IPS DF 6.9 (cell line): Measurements from ENCODE around the gene ANKRD13D.
A peak's percentile ranks its signal among the peaks of the same experiment; 100 is the strongest.

Source experiments
- DNase-seq: peaks from one replicate; pipeline ENCODE4 v3.0.0-alpha.2; 2013; ENCODE audit warnings: low read depth, low spot score
- H3K27ac ChIP-seq: one replicate; pipeline ENCODE4 v1.5.1; 2013; ENCODE audit warnings: low read length, control low read depth
- H3K27me3 ChIP-seq: 2 replicates; pipeline ENCODE4 v1.6.1; 2013; ENCODE audit warnings: mild to moderate bottlenecking, low read length; ENCODE audit not compliant: control insufficient read depth, insufficient read depth
- H3K36me3 ChIP-seq: 2 replicates; pipeline ENCODE4 v1.6.1; 2013; ENCODE audit warnings: low read length; ENCODE audit not compliant: control insufficient read depth, insufficient read depth
- H3K4me1 ChIP-seq: 2 replicates; pipeline ENCODE4 v1.6.1; 2013; ENCODE audit warnings: low read length; ENCODE audit not compliant: control insufficient read depth, insufficient read depth
- H3K4me3 ChIP-seq: 2 replicates; pipeline ENCODE4 v1.5.1; 2013; ENCODE audit warnings: mild to moderate bottlenecking, low read length
- H3K9me3 ChIP-seq: 2 replicates; pipeline ENCODE4 v1.6.1; 2013; ENCODE audit warnings: low read length, inconsistent platforms; ENCODE audit not compliant: control insufficient read depth, insufficient read depth
- WGBS: extraction: QIAGEN DNeasy Blood & Tissue Kit; methylation state at CpG from one replicate; pipeline ENCODE4 v1.1.7; 2013; ENCODE audit warnings: mixed read lengths, missing lambda C conversion rate; ENCODE audit not compliant: insufficient read length, insufficient coverage; 5-methylcytosine and 5-hydroxymethylcytosine counted together

Gene ANKRD13D

DNA sequence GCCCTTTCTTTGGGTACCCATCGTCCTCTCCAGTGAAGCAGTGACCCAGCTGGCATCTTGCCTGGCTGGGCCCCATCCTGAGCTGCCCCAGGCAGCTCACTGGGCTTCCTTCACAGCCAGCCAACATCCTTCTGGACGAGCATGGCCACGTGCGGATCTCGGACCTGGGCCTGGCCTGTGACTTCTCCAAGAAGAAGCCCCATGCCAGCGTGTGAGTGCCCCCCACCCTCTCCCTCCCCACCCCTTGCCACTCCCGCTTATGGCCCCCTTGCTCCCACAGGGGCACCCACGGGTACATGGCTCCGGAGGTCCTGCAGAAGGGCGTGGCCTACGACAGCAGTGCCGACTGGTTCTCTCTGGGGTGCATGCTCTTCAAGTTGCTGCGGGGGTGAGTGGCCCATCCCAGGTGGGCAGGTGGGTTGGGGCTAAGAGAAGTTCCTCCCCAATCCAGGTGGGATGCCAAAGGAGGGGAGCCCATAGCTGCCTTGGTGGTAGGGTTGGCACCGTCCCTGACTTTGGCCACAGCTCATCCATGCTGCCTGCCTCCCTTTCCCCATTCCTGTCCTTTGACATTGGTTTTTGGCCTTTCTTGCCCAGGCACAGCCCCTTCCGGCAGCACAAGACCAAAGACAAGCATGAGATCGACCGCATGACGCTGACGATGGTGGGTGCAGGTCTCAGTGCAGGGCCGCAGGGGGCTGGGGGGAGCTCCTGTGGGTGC lies 6.8 kb upstream of the ANKRD13D start:
- Histone ChIP-seq H3K27ac (no peak overlapping the region), H3K9me3 (no peaks in the 10 kb centered on the region), H3K4me3 (no peak overlapping the region), H3K36me3 (peaks cover 44% of the 10 kb centered on the region), H3K27me3 (no peaks in the 10 kb centered on the region), H3K4me1 (no peaks in the 10 kb centered on the region; the same call in 1 of the 2 replicates)
- no peak for DNase-seq
- no CpG with 5 or more reads among the region's 20 CpGs for WGBS

DNA sequence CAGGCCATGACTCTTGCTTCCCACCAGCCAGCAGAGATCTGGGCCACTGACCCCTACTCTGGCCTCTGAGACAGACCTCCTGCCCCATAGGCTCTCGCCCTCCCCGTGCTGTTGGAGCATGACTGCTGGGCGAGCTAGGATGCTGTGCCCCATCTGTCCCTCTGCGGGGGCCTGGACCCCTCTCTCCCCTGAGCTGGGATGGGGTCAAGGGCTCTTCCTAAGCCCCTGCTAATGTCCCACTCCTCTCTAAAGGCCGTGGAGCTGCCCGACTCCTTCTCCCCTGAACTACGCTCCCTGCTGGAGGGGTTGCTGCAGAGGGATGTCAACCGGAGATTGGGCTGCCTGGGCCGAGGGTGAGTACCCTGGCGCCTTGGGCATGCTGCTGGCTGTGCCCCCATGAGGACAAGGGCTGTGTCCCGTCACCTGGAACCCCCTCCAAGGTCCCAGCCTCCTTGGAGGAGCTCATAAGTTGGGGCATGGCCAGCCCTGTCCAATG lies 6.2 kb upstream of the ANKRD13D start:
- Histone ChIP-seq H3K4me3 (no peak overlapping the region), H3K4me1 (0 out of 2 replicates have a peak, but pooled peaks cover 2% of the 10 kb centered on the region), H3K9me3 (no peaks in the 10 kb centered on the region), H3K27me3 (no peaks in the 10 kb centered on the region), H3K36me3 (peaks cover 44% of the 10 kb centered on the region), H3K27ac (no peak overlapping the region)
- no CpG with 5 or more reads among the region's 11 CpGs for WGBS
- DNase-seq: no peak

DNA sequence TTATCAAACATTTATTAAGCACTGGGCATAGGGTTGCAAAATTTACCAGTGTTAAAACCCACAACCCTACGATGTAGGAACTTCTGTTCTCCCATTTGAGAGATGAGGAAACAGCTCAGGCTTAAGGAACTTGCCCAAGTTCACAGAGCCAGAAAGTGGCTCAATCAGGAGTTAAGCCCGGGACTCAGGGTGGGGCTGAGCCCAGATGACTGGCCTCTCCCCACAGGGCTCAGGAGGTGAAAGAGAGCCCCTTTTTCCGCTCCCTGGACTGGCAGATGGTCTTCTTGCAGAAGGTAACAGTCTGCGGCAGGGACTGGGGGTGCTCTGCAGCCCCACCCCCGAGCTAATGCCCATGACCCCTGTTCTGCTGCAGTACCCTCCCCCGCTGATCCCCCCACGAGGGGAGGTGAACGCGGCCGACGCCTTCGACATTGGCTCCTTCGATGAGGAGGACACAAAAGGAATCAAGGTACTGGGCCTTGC lies 5.6 kb upstream of the ANKRD13D start:
- no CpG with 5 or more reads among the region's 13 CpGs for WGBS
- H3K36me3 ChIP-seq: peaks cover 44% of the 10 kb centered on the region
- no peaks in the 10 kb centered on the region for H3K27me3 ChIP-seq
- H3K9me3 ChIP-seq: no peaks in the 10 kb centered on the region
- no peak for DNase-seq
- no peak overlapping the region for H3K4me3 ChIP-seq
- peaks cover 5% of the 10 kb centered on the region; the same call in 1 of the 2 replicates for H3K4me1 ChIP-seq
- no peak overlapping the region for H3K27ac ChIP-seq

DNA sequence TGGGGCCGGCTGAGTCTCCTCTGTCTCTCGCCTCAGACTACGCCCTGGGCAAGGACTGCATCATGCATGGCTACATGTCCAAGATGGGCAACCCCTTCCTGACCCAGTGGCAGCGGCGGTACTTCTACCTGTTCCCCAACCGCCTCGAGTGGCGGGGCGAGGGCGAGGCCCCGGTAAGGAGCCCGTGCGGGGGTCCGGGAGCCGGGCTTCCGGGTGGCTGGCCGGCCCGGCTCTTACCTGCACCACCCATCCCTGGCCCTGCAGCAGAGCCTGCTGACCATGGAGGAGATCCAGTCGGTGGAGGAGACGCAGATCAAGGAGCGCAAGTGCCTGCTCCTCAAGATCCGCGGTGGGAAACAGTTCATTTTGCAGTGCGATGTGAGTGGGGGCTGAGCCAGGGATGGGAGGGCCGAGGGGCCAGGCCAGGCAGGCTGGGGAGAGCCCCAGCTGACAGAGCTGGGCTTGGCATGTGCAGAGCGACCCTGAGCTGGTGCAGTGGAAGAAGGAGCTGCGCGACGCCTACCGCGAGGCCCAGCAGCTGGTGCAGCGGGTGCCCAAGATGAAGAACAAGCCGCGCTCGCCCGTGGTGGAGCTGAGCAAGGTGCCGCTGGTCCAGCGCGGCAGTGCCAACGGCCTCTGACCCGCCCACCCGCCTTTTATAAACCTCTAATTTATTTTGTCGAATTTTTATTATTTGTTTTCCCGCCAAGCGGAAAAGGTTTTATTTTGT lies 4.1 kb upstream of the ANKRD13D start:
- WGBS: no CpG with 5 or more reads among the region's 45 CpGs
- peaks cover 36% of the 10 kb centered on the region for H3K36me3 ChIP-seq
- DNase-seq: no peak
- no peak overlapping the region for H3K4me3 ChIP-seq
- H3K4me1 ChIP-seq: peaks cover 5% of the 10 kb centered on the region; the same call in 1 of the 2 replicates
- no peaks in the 10 kb centered on the region for H3K9me3 ChIP-seq
- no peaks in the 10 kb centered on the region for H3K27me3 ChIP-seq
- H3K27ac ChIP-seq: no peak overlapping the region

DNA sequence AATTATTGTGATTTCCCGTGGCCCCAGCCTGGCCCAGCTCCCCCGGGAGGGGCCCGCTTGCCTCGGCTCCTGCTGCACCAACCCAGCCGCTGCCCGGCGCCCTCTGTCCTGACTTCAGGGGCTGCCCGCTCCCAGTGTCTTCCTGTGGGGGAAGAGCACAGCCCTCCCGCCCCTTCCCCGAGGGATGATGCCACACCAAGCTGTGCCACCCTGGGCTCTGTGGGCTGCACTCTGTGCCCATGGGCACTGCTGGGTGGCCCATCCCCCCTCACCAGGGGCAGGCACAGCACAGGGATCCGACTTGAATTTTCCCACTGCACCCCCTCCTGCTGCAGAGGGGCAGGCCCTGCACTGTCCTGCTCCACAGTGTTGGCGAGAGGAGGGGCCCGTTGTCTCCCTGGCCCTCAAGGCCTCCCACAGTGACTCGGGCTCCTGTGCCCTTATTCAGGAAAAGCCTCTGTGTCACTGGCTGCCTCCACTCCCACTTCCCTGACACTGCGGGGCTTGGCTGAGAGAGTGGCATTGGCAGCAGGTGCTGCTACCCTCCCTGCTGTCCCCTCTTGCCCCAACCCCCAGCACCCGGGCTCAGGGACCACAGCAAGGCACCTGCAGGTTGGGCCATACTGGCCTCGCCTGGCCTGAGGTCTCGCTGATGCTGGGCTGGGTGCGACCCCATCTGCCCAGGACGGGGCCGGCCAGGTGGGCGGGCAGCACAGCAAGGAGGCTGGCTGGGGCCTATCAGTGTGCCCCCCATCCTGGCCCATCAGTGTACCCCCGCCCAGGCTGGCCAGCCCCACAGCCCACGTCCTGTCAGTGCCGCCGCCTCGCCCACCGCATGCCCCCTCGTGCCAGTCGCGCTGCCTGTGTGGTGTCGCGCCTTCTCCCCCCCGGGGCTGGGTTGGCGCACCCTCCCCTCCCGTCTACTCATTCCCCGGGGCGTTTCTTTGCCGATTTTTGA lies 3.3 kb upstream of the ANKRD13D start:
- Histone ChIP-seq H3K36me3 (peaks cover 30% of the 10 kb centered on the region), H3K27me3 (no peaks in the 10 kb centered on the region), H3K4me3 (no peak overlapping the region), H3K9me3 (no peaks in the 10 kb centered on the region), H3K27ac (no peak overlapping the region), H3K4me1 (peaks cover 5% of the 10 kb centered on the region; the same call in 1 of the 2 replicates)
- no CpG with 5 or more reads among the region's 39 CpGs for WGBS
- DNase-seq: no peak

DNA sequence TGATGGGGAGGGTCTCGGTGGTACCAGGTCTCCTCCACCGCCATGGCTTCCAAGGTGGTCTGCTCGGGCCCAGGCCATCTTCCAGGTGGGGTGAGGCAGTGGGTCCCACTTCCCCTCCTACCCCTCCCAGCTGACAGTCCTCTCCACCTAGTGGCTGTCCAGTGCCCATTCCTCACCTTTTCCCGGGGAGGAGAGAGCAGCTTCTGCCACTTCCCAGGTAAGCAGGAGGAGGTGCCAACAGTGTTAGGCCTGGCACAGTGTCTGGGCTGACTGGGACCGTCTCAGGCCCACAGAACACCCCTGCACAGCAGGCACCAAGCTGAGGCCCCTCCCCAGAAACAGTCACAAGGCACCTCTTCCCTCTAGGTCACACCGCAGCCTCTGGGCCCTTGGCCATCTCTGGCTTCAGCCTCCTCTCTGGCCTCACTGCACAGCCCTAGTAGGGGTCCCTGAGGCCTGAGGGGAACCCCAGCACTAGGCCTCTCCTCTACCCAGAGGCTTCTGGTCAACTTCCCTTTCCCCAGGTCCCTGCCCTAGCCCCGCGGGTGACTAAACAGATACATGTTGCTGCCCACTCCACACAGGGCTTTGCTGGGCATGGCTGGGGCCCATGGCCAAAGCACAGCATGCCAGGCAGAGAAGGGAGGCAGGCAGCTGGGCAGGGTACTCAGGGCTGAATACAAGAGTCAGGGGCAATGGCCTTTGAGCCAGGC lies 2.3 kb upstream of the ANKRD13D start:
- Histone ChIP-seq H3K27ac (no peak overlapping the region), H3K9me3 (no peaks in the 10 kb centered on the region), H3K27me3 (no peaks in the 10 kb centered on the region), H3K4me3 (no peak overlapping the region), H3K36me3 (peaks cover 31% of the 10 kb centered on the region), H3K4me1 (peaks cover 5% of the 10 kb centered on the region; the same call in 1 of the 2 replicates)
- no peak for DNase-seq
- no CpG with 5 or more reads among the region's 8 CpGs for WGBS

DNA sequence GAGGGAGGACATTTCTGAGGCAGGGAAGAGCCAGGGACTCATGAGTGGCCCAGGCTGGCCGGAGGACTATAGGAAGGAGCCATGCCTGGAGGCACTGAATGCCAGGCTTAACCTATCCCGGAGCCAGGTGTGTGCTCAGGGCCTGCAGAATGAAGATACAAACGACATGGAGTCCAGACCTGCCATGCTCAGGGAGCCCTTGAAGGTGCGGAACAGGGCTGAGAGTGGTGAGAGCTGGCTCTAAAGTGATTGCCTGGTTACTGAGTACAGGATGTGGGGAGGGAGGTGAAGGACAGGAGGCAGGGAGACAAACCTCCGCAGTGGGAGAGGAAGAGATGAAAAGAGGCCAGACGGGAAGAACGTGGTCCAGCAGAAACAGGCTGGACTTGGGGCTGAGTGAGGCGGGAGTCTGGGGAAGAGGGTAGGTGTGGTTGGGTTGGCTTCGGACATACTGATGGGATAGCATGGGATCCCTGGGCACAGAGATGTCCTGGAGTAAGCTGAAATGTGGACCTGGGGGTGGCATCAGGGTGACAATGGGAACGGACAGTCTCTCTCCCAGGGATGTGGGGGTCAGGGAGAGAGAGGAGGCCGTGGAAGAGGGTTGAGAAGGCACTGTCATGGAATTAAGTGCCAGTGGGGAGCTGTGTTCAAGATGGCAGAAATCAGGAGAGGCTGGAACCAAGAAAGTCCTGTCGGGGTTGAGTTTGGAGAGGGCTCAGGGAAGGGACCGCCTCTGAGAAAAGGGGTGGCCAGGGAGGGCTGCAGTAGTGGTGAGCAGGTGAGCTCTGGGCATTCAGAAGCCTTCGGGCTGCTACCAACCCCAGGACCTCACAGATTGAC lies 1.5 kb upstream of the ANKRD13D start:
- no CpG with 5 or more reads among the region's 14 CpGs for WGBS
- no peaks in the 10 kb centered on the region for H3K27me3 ChIP-seq
- H3K4me1 ChIP-seq: peaks cover 5% of the 10 kb centered on the region; the same call in 1 of the 2 replicates
- H3K9me3 ChIP-seq: no peaks in the 10 kb centered on the region
- H3K36me3 ChIP-seq: peaks cover 31% of the 10 kb centered on the region
- H3K27ac ChIP-seq: no peak overlapping the region
- DNase-seq: no peak
- H3K4me3 ChIP-seq: peak overlapping the region; percentile 87; the same call in 1 of the 2 replicates

DNA sequence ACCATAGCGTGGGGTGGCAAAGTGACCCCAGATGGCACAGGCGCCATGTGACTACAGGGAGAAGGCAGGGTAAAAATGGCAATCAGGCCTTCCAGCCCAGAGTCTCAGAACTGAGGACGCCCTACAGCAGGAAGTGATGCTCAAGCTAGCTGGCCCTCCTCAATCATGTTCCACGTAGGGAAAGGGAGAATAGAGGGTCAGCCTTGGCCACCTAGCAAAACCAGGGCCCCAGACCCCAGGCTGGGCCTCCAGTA lies 978 bp upstream of the ANKRD13D start:
- Histone ChIP-seq H3K36me3 (peaks cover 26% of the 10 kb centered on the region), H3K27ac (no peak overlapping the region), H3K27me3 (no peaks in the 10 kb centered on the region), H3K9me3 (no peaks in the 10 kb centered on the region), H3K4me1 (peaks cover 5% of the 10 kb centered on the region; the same call in 1 of the 2 replicates), H3K4me3 (peak overlapping the region; percentile 87; the same call in 1 of the 2 replicates)
- WGBS: no CpG with 5 or more reads among the region's 4 CpGs
- no peak for DNase-seq
